Gastrocnemius medialis (tissue), 4 donors: ENCODE data around the gene PAK4. TPM values are rescaled to one million over a fixed set of nuclear protein-coding genes. Genes with fewer than 3 reads are reported as not detected.

Source experiments
- ATAC-seq, 2 donors: fragments of 150-250 bp; one replicate each; pipeline ENCODE4 v1.9.1; 2016
- DNase-seq, 2 donors: peaks; one replicate each; pipeline ENCODE4 v3.0.0-alpha.2; 2019
- H3K27ac ChIP-seq, 4 donors: fragments of 200-600 bp; sonication (generic); 1 replicate in 1 of 4; 2 replicates in 3 of 4; pipeline ENCODE4 v1.5.1; 2016 to 2018; ENCODE audit warnings: mild to moderate bottlenecking in 2 of 4, moderate library complexity in 1 of 4
- H3K27me3 ChIP-seq, 3 donors: fragments of 200-600 bp; sonication (generic) in 2 of 3; 1 replicate in 1 of 3; 2 replicates in 2 of 3; pipeline versions ENCODE4 v1.5.1 to v1.6.0; 2016 to 2019; ENCODE audit warnings: mild to moderate bottlenecking in 1 of 3, moderate library complexity in 1 of 3
- H3K36me3 ChIP-seq, 2 donors: fragments of 200-600 bp; sonication (generic) in 1 of 2; one replicate each; pipeline ENCODE4 v1.5.1; 2017 to 2018
- H3K4me1 ChIP-seq, 2 donors: fragments of 200-600 bp; sonication (generic) in 1 of 2; one replicate each; pipeline ENCODE4 v1.5.1; 2016 to 2017; ENCODE audit warnings: mild to moderate bottlenecking in 2 of 2
- H3K4me3 ChIP-seq, 4 donors: fragments of 200-600 bp; sonication (generic) in 3 of 4; 1 replicate in 1 of 4; 2 replicates in 3 of 4; pipeline ENCODE4 v1.5.1; 2016 to 2019; ENCODE audit warnings: mild to moderate bottlenecking in 2 of 4
- H3K9me3 ChIP-seq, 3 donors: fragments of 200-600 bp; sonication (generic) in 2 of 3; 1 replicate in 1 of 3; 2 replicates in 2 of 3; pipeline ENCODE4 v1.5.1; 2016 to 2019
- CTCF ChIP-seq, 5 experiments: fragments of 450-650 bp in 3 of 5; fragments of 200-600 bp in 2 of 5; sonication (generic) in 2 of 5; IDR thresholded peaks in 4 of 5; conservative IDR thresholded peaks in 1 of 5; 1 replicate in 4 of 5; 2 replicates in 1 of 5; pipeline ENCODE4 v1.5.1; 2016 to 2019; ENCODE audit warnings: antibody characterized with exemption in 5 of 5, mild to moderate bottlenecking in 3 of 5, moderate library complexity in 3 of 5
- POLR2A ChIP-seq, 2 donors: fragments of 450-650 bp; IDR thresholded peaks; one replicate each; pipeline ENCODE4 v1.6.1; 2017; ENCODE audit warnings: antibody characterized with exemption in 2 of 2, mild to moderate bottlenecking in 2 of 2, moderate library complexity in 2 of 2
- in situ Hi-C, 4 donors: fragments of 200-750 bp; cut with MboI; loops; one replicate each; pipeline versions ENCODE4 v1.15.0 to v1.8.0; 2017; ENCODE audit warnings: low sequenced_read_pairs in 4 of 4
- intact Hi-C: fragments of 100-400 bp; cut with DNase I; formaldehyde crosslinking; loops from one replicate; pipeline ENCODE4 v1.15.1; 2023; ENCODE audit warnings: low total_unique reads
- total RNA-seq, 4 donors: library from RNA; depleted of rRNA; stranded (reverse); fragments of >200 nt; gene quantifications; one replicate each; pipeline versions ENCODE4 v1.1.0 to v1.2.3, GENCODE V29; 2016

PAK4 gene
- total RNA-seq, 4 donors from 2014 or later, result 4.7 to 11.7 (median 8.3) TPM

- intact Hi-C loops, result no loop called here
Measured at GRCh38 chr19:39144290-39145071, 18.9 kb downstream of the PAK4 start.

GRCh38 chr19:39145180-39145953 is 19.8 kb downstream of the PAK4 start:
- Histone ChIP-seq H3K36me3 (no peaks in the 10 kb centered on the region), H3K27me3 (no peaks in the 10 kb centered on the region), H3K27ac (no peak overlapping the region), H3K4me3 (no peak overlapping the region), H3K4me1 (peaks cover 0 to 5% of the 10 kb centered on the region in 2 donors), H3K9me3 (no peaks in the 10 kb centered on the region)
- ATAC-seq (no peak), DNase-seq (no peak)
- in situ Hi-C loops (no loop called here), intact Hi-C loops (no loop called here)
- TF ChIP-seq CTCF (IDR thresholded peaks at IDR 0.05 in 4 of 5, conservative IDR thresholded peaks at IDR 0.05 in 1 of 5), result no peak
- no peak for TF ChIP-seq POLR2A (IDR thresholded peaks at IDR 0.05)

More at GRCh38 chr19:39144290-39145071, 18.9 kb downstream of the PAK4 start:
- DNase-seq, result no peak
- in situ Hi-C loops, result no loop called here
- no peak for ATAC-seq
- Histone ChIP-seq H3K9me3 (no peaks in the 10 kb centered on the region), H3K36me3 (no peaks in the 10 kb centered on the region), H3K4me1 (peaks cover 0 to 5% of the 10 kb centered on the region in 2 donors), H3K27me3 (no peaks in the 10 kb centered on the region), H3K4me3 (no peak overlapping the region), H3K27ac (no peak overlapping the region)
- TF ChIP-seq POLR2A (IDR thresholded peaks at IDR 0.05), result no peak
- no peak for TF ChIP-seq CTCF (IDR thresholded peaks at IDR 0.05 in 4 of 5, conservative IDR thresholded peaks at IDR 0.05 in 1 of 5)

- H3K27ac ChIP-seq, result no peak overlapping the region
- no peak for TF ChIP-seq CTCF (IDR thresholded peaks at IDR 0.05 in 4 of 5, conservative IDR thresholded peaks at IDR 0.05 in 1 of 5)
- no peak for TF ChIP-seq POLR2A (IDR thresholded peaks at IDR 0.05)
- H3K36me3 ChIP-seq, result no peaks in the 10 kb centered on the region
- H3K9me3 ChIP-seq, result no peaks in the 10 kb centered on the region
- ATAC-seq (no peak), DNase-seq (no peak)
- peaks cover 0 to 5% of the 10 kb centered on the region in 2 donors for H3K4me1 ChIP-seq
- intact Hi-C loops (no loop called here), in situ Hi-C loops (no loop called here)
- H3K4me3 ChIP-seq, result no peak overlapping the region
- no peaks in the 10 kb centered on the region for H3K27me3 ChIP-seq
Measured at GRCh38 chr19:39146091-39146490, 20.5 kb downstream of the PAK4 start.

GRCh38 chr19:39146686-39147450 is 21.3 kb downstream of the PAK4 start:
- DNase-seq (no peak), ATAC-seq (no peak)
- Histone ChIP-seq H3K4me1 (peaks cover 0 to 5% of the 10 kb centered on the region in 2 donors), H3K36me3 (no peaks in the 10 kb centered on the region), H3K4me3 (no peak overlapping the region), H3K9me3 (no peaks in the 10 kb centered on the region), H3K27ac (no peak overlapping the region), H3K27me3 (no peaks in the 10 kb centered on the region)
- intact Hi-C loops, result no loop called here
- TF ChIP-seq POLR2A (IDR thresholded peaks at IDR 0.05), result no peak
- no peak for TF ChIP-seq CTCF (IDR thresholded peaks at IDR 0.05 in 4 of 5, conservative IDR thresholded peaks at IDR 0.05 in 1 of 5)
- in situ Hi-C loops, result no loop called here
